Airway epithelial cell (primary cell): ENCODE data around the gene TMEM79. TPM values are rescaled to one million over a fixed set of nuclear protein-coding genes. Genes with fewer than 3 reads are reported as not detected.

Experiments
- total RNA-seq: library from RNA; depleted of rRNA; stranded (reverse); fragments of >200 nt; gene quantifications from 2 replicates; pipeline ENCODE4 v1.2.3, GENCODE V29; 2015

Gene TMEM79
- total RNA-seq = 37.5 and 38.2 TPM in 2 replicates

GRCh38 chr1:156284112-156284511 lies at the start of gene TMEM79:
Gene TMEM79 (plus strand): TSS chr1:156284325. CDS start chr1:156285227, 902 bp downstream.

DNA sequence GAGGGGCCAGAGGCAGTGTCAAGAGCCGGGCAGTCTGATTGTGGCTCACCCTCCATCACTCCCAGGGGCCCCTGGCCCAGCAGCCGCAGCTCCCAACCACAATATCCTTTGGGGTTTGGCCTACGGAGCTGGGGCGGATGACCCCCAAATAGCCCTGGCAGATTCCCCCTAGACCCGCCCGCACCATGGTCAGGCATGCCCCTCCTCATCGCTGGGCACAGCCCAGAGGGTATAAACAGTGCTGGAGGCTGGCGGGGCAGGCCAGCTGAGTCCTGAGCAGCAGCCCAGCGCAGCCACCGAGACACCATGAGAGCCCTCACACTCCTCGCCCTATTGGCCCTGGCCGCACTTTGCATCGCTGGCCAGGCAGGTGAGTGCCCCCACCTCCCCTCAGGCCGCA lies 42.2 kb upstream of the TMEM79 start, which contains the start of gene BGLAP:
Gene BGLAP (plus strand): TSS at position 259 of the 400 bp plus-strand sequence. CDS start 48 bp downstream, at position 307.

DNA sequence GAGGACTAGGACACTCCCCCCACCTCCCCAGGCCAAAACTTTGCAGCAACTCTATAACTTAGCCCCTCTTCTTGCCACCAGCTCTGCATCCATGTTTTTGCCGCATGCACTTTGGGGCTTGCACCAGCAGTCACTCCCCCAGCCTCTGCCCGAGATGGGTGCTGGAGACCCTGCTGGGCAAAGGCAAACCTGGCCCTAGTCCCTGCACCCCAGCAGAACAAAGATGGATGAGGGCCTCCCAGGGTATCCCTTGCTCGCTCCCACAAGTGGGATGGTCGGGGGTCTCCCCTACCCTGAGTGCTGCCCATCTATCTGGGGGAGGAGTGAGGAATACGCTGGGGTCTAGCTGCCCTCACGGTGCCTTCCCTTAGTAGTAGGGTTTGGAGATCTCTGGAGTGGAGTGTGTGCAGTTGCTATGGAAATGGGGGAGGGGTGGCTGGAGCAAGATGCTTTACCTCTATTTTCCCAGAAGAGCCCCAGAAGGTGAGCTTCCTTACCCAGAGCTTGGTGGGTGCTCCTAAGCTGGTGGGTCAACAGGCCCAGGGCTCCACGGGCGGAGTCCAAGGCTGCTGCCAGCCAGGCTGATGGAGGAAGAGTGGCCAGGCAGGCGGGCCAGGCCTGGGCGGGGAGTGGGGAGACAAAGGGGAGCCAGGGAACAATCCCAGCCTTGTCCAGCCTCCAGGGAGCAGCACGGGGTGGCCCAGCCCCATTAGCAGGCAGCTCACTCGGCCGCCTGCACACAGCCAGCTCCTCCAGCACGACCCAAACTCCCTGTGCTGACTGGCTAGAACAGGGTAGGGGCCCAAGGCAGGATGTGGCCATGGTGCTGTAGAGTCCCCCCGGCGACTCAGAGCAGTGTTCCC lies 36.4 kb upstream of the TMEM79 start, which contains the start of gene PAQR6:
Gene PAQR6 (minus strand): TSS at position 597 of the 863 bp plus-strand sequence. CDS start 1,325 bp downstream, outside the sequence.

DNA sequence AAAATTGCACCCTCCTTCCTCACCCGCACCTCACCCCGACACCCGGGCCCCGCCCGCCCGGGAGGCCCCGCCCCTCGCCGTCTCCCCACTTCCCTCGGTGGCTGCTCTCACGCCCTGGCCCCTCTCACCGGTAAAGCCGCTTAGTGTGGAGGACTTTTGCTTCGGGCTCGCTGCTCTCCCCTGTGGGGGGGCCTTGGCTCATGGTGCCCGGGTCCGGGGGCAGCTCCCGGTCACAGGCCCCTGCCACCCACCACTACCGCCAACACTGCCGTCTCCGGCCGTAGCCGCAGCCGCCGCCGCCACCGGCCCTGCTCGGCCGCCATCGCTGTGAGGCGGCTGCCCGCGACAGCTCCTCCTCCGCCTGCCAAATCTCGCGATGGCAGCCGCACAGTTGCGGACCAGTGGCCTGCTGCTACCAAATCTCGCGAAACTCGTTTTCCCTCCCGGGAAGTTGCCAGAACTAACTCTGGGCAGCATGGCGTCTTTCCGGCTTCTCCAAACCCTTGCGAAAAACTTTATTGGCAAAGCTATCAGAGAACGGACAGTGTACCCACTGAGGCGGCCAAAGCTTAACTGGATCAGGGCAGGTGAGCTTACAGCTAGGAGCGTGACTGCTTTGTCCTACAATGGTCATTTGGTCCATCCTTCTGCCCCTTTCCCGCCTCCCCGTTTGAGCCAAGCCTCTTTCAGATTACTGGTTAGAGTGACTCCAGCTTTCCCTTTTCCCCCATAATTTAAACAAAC lies 1.5 kb upstream of the TMEM79 start, which contains the start of gene SMG5:
Gene SMG5 (minus strand): TSS at position 347 of the 744 bp plus-strand sequence. CDS start 145 bp downstream, at position 202.

GRCh38 chr1:156295391-156295947 lies 11.3 kb downstream of the TMEM79 start, which contains the start of gene GLMP:
Gene GLMP (minus strand): TSS chr1:156295679. CDS start chr1:156295645, 34 bp downstream.

DNA sequence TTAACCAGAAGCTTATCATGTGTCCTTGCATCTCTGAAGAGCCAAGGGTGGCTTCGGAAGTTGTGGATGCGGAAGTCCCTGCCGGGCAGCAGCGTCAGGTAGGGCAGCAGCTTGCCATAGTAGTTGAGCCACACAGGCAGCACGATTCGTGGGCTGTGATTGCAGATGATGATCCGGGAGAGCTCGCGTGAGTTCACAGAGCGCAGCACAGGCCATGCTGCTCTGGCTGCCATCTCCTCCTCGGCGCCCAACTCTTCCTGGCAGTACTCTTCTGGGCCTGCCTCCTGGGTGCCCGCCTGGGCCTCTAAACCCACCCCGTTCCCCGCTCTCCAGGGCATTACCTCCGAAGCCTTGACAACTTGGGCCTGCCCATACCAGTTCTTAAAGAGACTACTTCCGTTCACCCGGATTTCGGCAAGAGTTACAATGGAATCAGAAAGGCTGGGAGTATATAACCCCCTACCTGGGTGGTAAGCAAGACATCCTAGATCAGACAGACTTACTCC lies 14.8 kb downstream of the TMEM79 start, which contains the start of gene VHLL:
Gene VHLL (minus strand): TSS at position 456 of the 506 bp plus-strand sequence. CDS start 118 bp downstream, at position 338.

GRCh38 chr1:156338180-156338976 lies 54.3 kb downstream of the TMEM79 start, which contains the start of the genes CCT3 and TSACC:
Gene CCT3 (minus strand): TSS chr1:156338292. CDS start chr1:156338184, 108 bp downstream.
Gene TSACC (plus strand): TSS chr1:156338526. CDS start chr1:156339758, 1,232 bp downstream.

Other genes with a start within 250 kb of the TMEM79 start
- gene UBQLN4, start 230.5 kb upstream of the TMEM79 start, total RNA-seq = 21.4 and 25.2 TPM in 2 replicates
- gene LAMTOR2, start 229.5 kb upstream of the TMEM79 start, total RNA-seq = 103 and 130 TPM in 2 replicates
- gene RAB25, start 223.2 kb upstream of the TMEM79 start, total RNA-seq = 206 and 251 TPM in 2 replicates
- gene MEX3A, start 201.9 kb upstream of the TMEM79 start, total RNA-seq = 3.3 and 7.6 TPM in 2 replicates
- 995 and 1,028 TPM in 2 replicates for gene LMNA, start 169.6 kb upstream of the TMEM79 start, total RNA-seq
- gene SEMA4A, start 130.7 kb upstream of the TMEM79 start, total RNA-seq = 7.6 and 16.6 TPM in 2 replicates
- gene SLC25A44, start 90.2 kb upstream of the TMEM79 start, total RNA-seq = 9.2 and 13.0 TPM in 2 replicates
- gene PMF1, start 71.3 kb upstream of the TMEM79 start, total RNA-seq = 84.6 and 87.2 TPM in 2 replicates
- gene BGLAP, start 42.1 kb upstream of the TMEM79 start, total RNA-seq = 0.14 TPM in 1 of 2 replicates, not detected in the other
- 0.60 and 0.71 TPM in 2 replicates for gene PAQR6, start 36.3 kb upstream of the TMEM79 start, total RNA-seq
- 40.6 and 40.8 TPM in 2 replicates for gene SMG5, start 1.5 kb upstream of the TMEM79 start, total RNA-seq
- 28.6 and 42.5 TPM in 2 replicates for gene GLMP, start 11.4 kb downstream of the TMEM79 start, total RNA-seq
- gene VHLL, start 15.0 kb downstream of the TMEM79 start, total RNA-seq = not detected in 2 replicates
- 322 and 440 TPM in 2 replicates for gene CCT3, start 54.0 kb downstream of the TMEM79 start, total RNA-seq
- gene TSACC, start 54.2 kb downstream of the TMEM79 start, total RNA-seq = 2.4 TPM in 1 of 2 replicates, not detected in the other
- 0.14 TPM in 1 of 2 replicates, not detected in the other for gene RHBG, start 84.9 kb downstream of the TMEM79 start, total RNA-seq
- gene MEF2D, start 216.4 kb downstream of the TMEM79 start, total RNA-seq = 18.2 and 18.8 TPM in 2 replicates